Suprapubic skin (tissue), 4 donors: ENCODE data around the gene UNKL. TPM values are rescaled to one million over a fixed set of nuclear protein-coding genes. Genes with fewer than 3 reads are reported as not detected.

ENCODE experiments used
- DNase-seq, 2 donors: peaks; one replicate each; pipeline ENCODE4 v3.0.0-alpha.2; 2019; ENCODE audit warnings: low spot score in 2 of 2
- H3K27ac ChIP-seq: fragments of 200-600 bp; sonication (generic); one replicate; pipeline ENCODE4 v1.5.1; 2019
- H3K27me3 ChIP-seq: fragments of 200-600 bp; sonication (generic); one replicate; pipeline ENCODE4 v1.5.1; 2019
- H3K36me3 ChIP-seq: fragments of 200-600 bp; sonication (generic); one replicate; pipeline ENCODE4 v1.5.1; 2019
- H3K4me1 ChIP-seq: fragments of 200-600 bp; sonication (generic); one replicate; pipeline ENCODE4 v1.5.1; 2019
- H3K4me3 ChIP-seq: fragments of 200-600 bp; sonication (generic); one replicate; pipeline ENCODE4 v1.5.1; 2019; ENCODE audit warnings: mild to moderate bottlenecking
- H3K9me3 ChIP-seq: fragments of 200-600 bp; sonication (generic); one replicate; pipeline ENCODE4 v1.5.1; 2019
- EP300 ChIP-seq: sonication (generic); formaldehyde crosslinking; IDR thresholded peaks from one replicate; pipeline ENCODE4 v1.6.1; 2017; ENCODE audit warnings: antibody characterized with exemption
- POLR2A ChIP-seq, 2 donors: fragments of 450-650 bp; IDR thresholded peaks; one replicate each; pipeline ENCODE4 v1.6.1; 2017; ENCODE audit warnings: antibody characterized with exemption in 2 of 2, mild to moderate bottlenecking in 2 of 2, moderate library complexity in 2 of 2
- POLR2AphosphoS5 ChIP-seq, 3 donors: sonication (generic); formaldehyde crosslinking; IDR thresholded peaks; one replicate each; pipeline ENCODE4 v1.6.1; 2017; ENCODE audit warnings: antibody characterized with exemption in 3 of 3
- WGBS: methylation state at CpG from one replicate; pipeline ENCODE4 v1.1.5; 2018; 5-methylcytosine and 5-hydroxymethylcytosine counted together
- total RNA-seq, 4 donors: library from RNA; depleted of rRNA; stranded (reverse); fragments of >200 nt; gene quantifications; one replicate each; pipeline ENCODE4 v1.1.0, GENCODE V29; 2016
- TF ChIP-seq, protein P1 (sequence below), 2 donors: fragments of 200-600 bp in 1 of 2; fragments of 450-650 bp in 1 of 2; sonication (generic) in 1 of 2; IDR thresholded peaks; one replicate each; pipeline ENCODE4 v1.5.1; 2016 to 2019; ENCODE audit warnings: antibody characterized with exemption in 2 of 2, mild to moderate bottlenecking in 1 of 2, moderate library complexity in 1 of 2

The UNKL gene
- total RNA-seq, 4 donors from 2014 or later: 13.0 to 81.0 (median 33.4) TPM

DNA sequence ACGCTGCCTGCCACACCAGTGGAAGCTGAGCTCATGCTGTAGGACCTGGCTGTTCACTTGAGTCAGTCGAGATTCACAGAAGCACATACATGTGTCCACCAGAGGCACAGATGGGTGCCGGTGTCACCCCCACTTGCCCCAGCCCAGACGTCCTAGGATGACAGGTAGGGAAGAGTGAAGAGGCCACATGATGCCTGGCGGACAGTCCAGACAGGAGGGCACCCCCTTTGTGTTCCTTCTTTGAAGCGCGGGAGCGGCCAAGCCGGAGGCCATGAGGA is 96.3 kb downstream of the UNKL start:
- Histone ChIP-seq H3K4me1 (peaks cover 7% of the 10 kb centered on the region), H3K27me3 (no peaks in the 10 kb centered on the region), H3K4me3 (no peak overlapping the region), H3K36me3 (peaks cover 94% of the 10 kb centered on the region), H3K27ac (no peak overlapping the region), H3K9me3 (no peaks in the 10 kb centered on the region)
- TF ChIP-seq EP300 (no peak), POLR2A (IDR thresholded peaks at IDR 0.05) (no peak), POLR2AphosphoS5 (IDR thresholded peaks at IDR 0.05) (no peak)
- TF ChIP-seq, protein P1, sequence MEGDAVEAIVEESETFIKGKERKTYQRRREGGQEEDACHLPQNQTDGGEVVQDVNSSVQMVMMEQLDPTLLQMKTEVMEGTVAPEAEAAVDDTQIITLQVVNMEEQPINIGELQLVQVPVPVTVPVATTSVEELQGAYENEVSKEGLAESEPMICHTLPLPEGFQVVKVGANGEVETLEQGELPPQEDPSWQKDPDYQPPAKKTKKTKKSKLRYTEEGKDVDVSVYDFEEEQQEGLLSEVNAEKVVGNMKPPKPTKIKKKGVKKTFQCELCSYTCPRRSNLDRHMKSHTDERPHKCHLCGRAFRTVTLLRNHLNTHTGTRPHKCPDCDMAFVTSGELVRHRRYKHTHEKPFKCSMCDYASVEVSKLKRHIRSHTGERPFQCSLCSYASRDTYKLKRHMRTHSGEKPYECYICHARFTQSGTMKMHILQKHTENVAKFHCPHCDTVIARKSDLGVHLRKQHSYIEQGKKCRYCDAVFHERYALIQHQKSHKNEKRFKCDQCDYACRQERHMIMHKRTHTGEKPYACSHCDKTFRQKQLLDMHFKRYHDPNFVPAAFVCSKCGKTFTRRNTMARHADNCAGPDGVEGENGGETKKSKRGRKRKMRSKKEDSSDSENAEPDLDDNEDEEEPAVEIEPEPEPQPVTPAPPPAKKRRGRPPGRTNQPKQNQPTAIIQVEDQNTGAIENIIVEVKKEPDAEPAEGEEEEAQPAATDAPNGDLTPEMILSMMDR (IDR thresholded peaks at IDR 0.05): no peak
- DNase-seq: no peak
- WGBS: 77% methylated on average over 8 of the region's 9 CpGs

DNA sequence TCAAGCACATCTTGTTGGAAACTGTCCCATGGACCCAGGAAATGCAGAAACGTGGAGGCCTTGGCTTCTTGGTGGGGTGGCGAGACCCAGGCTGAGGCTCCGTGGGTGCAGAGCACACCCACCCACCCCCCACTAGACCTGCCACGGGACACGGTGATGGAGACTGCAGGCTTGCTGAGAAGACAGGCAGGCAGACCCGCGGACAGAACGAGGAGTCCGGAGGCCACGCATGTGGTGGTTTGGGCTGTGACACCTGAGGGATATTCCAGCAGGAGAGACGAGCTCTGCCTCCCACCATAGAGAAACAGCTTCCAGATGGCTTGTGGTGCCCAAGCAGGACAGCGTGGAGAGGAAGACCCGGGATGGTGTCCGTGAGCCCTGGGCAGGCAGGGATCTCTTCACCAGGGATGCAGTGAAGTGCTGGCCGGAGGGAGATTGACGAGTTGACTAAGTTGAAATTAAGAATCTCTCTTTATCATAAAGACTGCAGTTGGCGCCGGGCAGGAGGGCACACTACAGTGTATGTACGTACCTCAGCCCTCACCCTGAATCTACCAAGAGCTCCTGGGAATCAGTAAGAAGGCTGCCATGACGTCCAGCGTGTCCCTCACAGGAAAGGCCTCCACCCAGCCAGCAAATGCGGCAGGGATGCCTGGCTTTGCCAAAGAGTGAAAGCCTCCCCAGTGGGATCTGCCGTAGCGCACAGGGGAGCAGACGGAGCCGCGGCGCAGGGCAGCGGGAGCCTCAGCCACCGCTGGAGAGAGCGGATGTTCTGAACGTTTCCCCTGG is 96.8 kb downstream of the UNKL start:
- no peak for TF ChIP-seq POLR2A (IDR thresholded peaks at IDR 0.05)
- TF ChIP-seq, protein P1 (IDR thresholded peaks at IDR 0.05): no peak
- TF ChIP-seq EP300: no peak
- H3K4me1 ChIP-seq: peaks cover 12% of the 10 kb centered on the region
- 89% methylated on average over 22 of the region's 32 CpGs for WGBS
- H3K27ac ChIP-seq: no peak overlapping the region
- no peaks in the 10 kb centered on the region for H3K9me3 ChIP-seq
- H3K36me3 ChIP-seq: peaks cover 89% of the 10 kb centered on the region
- H3K27me3 ChIP-seq: no peaks in the 10 kb centered on the region
- no peak for DNase-seq
- H3K4me3 ChIP-seq: no peak overlapping the region

DNA sequence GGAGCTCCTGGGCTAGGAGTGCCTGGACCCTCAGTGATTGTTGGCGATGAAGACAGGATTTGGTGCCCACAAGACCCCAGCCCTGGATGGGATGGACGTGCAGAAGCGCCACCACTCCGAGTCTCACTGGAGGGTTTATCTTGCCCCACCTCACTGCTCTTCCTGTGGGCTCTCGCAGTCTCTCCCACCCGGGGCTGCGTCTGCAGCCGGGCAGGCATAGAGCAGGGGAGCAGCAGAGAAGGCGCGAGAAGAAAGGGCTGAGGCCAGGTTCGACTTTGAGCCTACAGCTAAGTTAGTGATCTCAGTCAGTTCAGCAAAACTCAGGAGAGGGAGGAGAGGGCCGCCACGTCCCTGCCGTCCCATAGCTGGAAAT is 98.5 kb downstream of the UNKL start:
- DNase-seq: no peak
- peaks cover 28% of the 10 kb centered on the region for H3K4me1 ChIP-seq
- WGBS: 96% methylated on average over 14 of the region's 14 CpGs
- H3K27me3 ChIP-seq: no peaks in the 10 kb centered on the region
- H3K4me3 ChIP-seq: no peak overlapping the region
- no peak overlapping the region for H3K27ac ChIP-seq
- peaks cover 74% of the 10 kb centered on the region for H3K36me3 ChIP-seq
- H3K9me3 ChIP-seq: no peaks in the 10 kb centered on the region
- TF ChIP-seq, protein P1 (IDR thresholded peaks at IDR 0.05): no peak
- TF ChIP-seq POLR2A (IDR thresholded peaks at IDR 0.05) (no peak), EP300 (no peak), POLR2AphosphoS5 (IDR thresholded peaks at IDR 0.05) (no peak)

DNA sequence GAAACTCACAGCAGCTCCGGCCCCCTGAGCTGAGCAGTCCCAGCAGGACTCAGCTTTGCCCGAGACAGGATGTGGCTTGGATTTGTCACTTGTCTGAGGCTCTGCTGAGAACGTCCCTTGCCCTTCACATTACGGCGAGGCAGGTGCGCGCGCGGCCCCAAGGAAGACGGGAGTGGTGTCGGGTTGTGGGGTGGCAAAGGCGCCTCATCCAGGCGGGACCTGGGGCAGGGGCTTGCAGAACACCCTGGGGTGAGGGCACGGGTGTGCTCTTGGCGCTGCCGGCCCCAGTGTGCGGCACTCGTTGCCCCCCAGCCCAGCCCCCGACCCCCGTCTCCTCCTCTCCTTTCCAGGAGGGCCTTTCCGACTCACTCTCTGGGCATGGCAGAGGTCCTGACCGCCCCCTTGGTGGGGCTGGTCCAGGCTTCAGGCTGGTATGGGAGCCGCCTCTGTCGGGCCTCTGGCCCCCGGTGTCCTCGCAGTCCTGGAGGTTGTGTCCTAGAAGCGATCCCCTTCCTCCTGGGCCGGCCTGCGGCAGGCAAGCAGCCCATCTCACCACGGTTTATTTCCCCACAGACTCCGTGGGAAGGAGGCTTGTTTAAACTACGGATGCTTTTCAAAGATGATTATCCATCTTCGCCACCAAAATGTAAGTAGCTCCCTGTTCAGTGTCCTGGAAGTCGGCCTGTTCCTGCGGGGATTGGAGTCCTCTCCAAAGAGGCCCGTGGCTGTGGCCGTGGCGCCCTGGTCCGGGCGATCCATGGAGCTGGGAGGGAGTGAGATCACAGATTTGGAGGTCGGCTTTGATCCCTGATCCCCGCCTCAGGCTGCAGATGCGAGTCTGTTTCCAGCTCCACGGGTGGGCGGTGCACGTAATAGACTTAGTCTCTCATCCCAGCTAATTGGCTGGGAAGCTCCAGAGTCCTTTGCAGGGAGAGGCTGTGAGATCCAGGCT is 99.1 kb downstream of the UNKL start:
- DNase-seq: no peak
- TF ChIP-seq, protein P1 (IDR thresholded peaks at IDR 0.05): no peak
- TF ChIP-seq EP300 (no peak), POLR2A (IDR thresholded peaks at IDR 0.05) (no peak), POLR2AphosphoS5 (IDR thresholded peaks at IDR 0.05) (no peak)

DNA sequence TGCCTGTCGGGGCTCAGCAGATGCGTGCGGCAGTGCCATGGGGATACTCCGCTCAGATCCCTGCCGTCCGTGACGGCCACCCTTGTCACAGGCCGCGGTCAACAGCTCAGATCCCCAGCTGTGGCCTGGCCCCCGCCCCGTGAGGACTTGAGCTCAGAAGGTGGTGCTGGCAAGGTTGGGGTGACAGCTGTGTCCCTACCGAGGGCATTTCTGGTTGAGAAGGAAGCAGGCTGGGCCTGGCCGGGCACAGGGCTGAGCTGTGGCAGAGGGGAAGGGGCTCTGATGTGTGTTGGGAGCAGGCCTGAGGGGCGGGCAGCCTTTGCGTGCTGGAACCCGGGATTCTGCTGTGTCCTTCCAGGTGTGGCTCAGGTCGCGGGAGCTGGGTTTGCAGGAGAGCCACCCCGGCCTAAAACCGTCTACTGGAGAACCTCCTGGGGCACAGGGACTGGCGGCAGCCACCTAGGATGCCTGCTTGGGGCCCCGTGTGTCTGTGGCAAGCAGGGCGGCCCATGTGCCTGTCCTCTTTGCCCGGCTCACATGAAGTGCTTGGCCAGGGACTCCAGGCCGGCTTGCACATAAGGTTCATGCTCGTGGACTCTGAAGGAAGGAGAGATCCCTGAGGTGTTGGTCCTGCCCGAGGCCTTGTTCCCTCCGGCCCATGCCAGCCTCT is 100.0 kb downstream of the UNKL start:
- peaks cover 60% of the 10 kb centered on the region for H3K36me3 ChIP-seq
- no peak overlapping the region for H3K27ac ChIP-seq
- no peak for DNase-seq
- no peaks in the 10 kb centered on the region for H3K27me3 ChIP-seq
- no peak overlapping the region for H3K4me3 ChIP-seq
- peaks cover 32% of the 10 kb centered on the region for H3K4me1 ChIP-seq
- TF ChIP-seq EP300: no peak
- no peak for TF ChIP-seq POLR2AphosphoS5 (IDR thresholded peaks at IDR 0.05)
- no peak for TF ChIP-seq POLR2A (IDR thresholded peaks at IDR 0.05)
- TF ChIP-seq, protein P1 (IDR thresholded peaks at IDR 0.05): no peak
- no peaks in the 10 kb centered on the region for H3K9me3 ChIP-seq
- 100% methylated on average over 6 of the region's 28 CpGs for WGBS

More for the DNA sequence above, 99.1 kb downstream of the UNKL start:
- H3K36me3 ChIP-seq: peaks cover 68% of the 10 kb centered on the region
- H3K27ac ChIP-seq: no peak overlapping the region
- no peaks in the 10 kb centered on the region for H3K27me3 ChIP-seq
- no peak overlapping the region for H3K4me3 ChIP-seq
- H3K4me1 ChIP-seq: peaks cover 32% of the 10 kb centered on the region
- 64% methylated on average over 5 of the region's 46 CpGs for WGBS
- no peaks in the 10 kb centered on the region for H3K9me3 ChIP-seq
